Right lung (tissue), 5 donors: Measurements from ENCODE around the gene NOB1. TPM values are rescaled to one million over a fixed set of nuclear protein-coding genes. Genes with fewer than 3 reads are reported as not detected.

Experiments
- DNase-seq, 2 donors: peaks; one replicate each; pipeline ENCODE4 v3.0.0-alpha.2; 2013
- polyA plus RNA-seq, 5 donors: library from polyadenylated mRNA; unstranded; fragments of 120-200 nt; gene quantifications; one replicate each; pipeline versions ENCODE4 v1.2.1 to v1.2.3, GENCODE V29; 2013; ENCODE audit warnings: inconsistent platforms in 1 of 5, low replicate concordance in 1 of 5; ENCODE audit not compliant: insufficient read length in 5 of 5, insufficient read depth in 1 of 5

The NOB1 gene
- polyA plus RNA-seq, 5 donors = 62.0 to 75.9 (median 66.2) TPM

DNA sequence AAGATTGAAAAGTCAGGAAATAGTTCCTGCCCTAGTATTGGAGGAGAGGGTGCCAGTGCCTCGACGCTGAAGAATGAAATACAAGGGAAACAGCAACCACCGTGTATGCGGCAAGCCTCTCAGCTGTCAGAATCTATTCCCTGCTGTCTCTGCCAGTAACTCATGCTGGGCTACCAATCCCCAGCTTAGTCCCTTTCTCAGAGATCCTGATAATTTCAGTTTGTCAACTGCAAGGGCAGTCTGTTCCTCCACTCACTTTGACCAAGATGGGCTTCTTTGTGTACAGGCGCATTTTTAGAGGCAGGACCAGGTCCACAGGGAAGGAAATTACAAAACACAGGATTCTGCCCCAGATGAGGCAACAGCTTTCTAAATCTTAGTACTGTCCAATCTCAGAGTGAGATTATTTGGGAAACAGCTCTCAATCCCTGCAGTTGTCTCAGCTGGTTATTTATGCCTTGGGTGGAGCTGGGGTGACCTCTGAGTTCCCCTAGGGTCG, 29.7 kb downstream of the NOB1 start:
- no peak for DNase-seq

DNA sequence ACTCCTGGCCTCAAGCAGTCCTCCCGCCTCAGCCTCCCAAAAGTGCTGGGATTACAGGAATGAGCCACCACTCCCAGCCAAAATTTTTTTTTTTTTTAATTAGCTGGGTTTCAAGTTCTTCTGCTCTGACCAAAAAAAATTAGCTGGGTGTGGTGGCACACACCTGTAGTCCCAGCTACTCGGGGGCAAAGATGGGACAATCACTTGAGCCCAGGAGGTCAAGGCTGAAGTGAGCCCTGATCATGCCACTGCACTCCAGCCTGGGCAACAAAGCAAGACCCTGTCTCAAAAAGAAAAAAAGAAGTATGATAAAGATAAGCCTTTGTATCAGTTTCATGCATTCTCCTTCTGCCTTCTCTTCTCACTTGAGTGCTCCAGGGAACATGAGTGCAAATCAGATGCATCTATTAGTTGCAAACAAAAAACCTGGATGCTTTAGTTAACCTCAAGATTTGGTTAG, 30.3 kb downstream of the NOB1 start:
- no peak for DNase-seq

DNA sequence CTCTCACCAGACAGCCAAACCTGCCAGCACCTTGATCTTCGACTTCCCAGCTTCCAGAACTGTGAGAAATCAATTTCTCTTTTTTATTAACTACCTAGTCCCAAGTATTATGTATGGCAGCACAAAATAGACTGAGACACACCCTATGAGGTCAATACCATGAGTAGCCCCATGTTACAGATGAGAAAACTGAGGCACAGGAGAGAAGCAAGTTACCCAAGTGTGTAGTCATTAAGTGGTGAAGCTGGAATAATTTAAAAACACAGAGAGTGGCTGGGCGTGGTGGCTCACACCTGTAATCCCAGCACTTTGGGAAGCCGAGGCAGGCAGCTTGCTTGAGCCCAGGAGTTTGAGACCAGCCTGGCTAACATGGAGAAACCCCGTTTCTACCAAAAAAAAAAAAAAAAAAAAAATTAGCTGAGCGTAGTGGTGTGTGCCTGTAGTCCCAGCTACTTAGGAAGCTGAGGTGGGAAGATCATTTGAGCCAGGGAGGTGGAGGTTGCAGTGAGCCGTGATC, 33.2 kb downstream of the NOB1 start:
- DNase-seq = no peak

DNA sequence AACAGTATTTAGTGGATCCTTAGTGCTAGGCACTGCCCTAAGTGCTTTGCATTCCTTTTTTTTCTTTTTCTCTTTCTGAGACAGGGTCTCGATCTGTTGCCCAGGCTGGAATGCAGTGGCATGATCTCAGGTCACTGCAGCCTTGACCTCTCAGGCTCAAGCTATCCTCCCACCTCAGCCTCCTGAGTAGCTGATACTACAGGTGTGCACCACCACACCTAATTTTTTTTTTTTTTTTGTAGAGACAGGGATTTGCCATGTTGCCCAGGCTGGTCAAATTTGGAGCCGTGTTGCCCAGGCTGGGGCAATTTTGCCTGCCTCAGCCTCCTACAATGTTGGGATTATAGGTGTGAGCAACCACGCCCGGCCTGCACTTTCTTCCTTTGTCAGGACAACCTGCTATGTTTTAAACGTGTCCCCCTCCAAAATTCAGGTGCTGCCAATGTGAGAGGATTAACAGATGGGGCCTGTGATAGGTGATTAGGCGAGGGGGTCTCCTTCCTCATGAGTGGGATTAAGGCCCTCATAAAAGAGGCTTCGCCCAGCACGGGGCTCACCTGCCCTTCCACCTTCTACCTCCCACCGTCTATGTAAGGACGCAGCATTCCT, 33.8 kb downstream of the NOB1 start:
- no peak for DNase-seq

DNA sequence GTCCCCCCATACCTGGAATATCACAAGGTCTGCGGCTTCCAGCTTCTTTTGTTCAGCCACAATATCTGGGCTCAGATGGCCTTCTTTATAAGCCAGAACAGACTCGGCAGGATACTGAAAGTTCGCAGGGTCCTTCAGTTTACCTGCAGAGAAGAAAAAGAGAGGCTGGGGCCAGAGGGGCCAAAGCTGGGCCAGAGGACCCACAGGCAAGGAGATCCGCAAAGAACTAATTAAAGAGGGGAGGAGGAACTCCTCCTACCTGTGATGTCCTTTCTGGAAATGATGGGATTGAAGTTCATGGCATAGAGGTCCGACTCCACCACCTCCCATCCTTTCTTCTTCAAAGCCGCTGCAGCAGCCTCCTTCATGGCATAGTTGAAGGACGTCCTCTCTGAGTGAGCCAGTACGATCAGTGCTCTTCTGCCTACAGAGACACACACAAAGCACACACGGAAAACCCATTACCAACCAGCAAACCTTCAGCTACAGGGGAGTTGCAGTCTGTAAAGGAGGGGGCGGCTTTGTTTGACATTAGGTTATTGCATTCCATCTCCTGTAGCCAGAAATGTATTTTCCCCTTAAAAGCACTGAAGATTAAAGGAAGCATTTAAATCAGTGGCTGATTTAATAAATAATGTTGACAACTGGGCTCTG, 36.5 kb downstream of the NOB1 start:
- no peak for DNase-seq

DNA sequence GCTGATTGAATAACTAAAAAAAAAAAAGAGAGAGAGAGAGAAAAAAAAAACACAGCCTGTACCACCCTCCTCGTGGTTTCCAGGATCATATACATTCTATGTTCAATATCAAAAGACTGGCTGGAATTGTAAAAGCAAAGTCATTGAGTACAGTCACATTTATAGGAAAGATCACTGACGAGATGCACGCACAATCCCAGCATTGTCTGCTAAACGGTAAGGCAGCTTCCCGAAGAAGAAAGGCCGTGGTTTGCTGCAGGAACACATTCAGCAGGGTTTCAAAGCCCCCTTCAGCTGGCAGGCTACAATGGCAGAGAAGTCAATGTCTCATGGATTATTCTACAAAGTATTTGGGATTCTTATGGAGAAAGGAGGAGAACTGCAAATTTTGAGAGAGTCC, 37.7 kb downstream of the NOB1 start:
- DNase-seq = no peak

DNA sequence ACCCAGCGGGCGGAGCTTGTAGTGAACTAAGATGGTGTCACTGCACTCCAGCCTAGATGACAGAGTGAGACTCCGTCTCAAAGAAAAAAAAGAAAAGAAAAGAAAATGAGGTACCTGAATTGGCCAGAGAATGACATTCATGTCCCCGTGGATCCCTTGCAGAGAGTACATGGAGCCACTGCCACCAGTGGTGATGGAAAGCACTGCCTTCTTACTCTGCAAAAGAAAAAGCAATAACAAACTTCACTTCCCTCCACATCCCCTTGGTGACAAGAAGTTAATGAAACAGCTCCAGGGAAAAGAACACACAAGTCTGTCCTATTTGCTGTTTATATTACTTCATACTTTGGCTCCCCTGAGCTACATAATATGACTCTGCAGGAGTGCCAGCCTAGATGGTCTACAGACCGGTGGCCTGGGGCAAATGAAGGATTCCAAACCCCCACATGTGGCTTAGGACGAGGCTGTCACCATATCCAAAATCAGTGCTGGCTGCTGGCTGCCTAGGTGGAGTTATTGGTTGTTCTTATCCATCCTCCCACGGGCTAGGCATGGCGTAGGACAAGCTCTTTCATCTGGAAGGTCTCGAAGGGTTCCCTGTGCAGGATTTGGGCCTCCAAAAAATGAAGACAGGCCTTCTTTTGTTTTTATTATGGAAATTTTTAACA, 41.7 kb downstream of the NOB1 start:
- no peak for DNase-seq

DNA sequence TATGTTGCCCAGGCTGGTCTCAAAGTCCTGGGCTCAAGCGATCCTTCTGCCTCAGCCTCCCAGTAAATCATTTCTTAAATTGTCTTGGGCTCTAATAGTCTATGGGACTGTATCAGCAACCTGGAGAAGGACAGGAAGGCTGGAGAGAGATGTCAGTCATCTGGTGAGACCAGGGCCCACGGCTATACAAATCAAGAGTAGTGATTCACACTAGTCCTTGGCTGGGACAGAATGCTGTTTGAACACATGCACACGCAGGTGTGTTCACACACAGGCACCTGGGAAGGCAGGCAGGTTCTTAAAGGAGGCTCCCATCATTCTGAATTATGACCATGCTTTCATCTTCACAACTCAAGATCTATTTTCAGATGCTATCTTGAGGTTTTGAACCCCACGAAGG, 42.4 kb downstream of the NOB1 start:
- DNase-seq = no peak

DNA sequence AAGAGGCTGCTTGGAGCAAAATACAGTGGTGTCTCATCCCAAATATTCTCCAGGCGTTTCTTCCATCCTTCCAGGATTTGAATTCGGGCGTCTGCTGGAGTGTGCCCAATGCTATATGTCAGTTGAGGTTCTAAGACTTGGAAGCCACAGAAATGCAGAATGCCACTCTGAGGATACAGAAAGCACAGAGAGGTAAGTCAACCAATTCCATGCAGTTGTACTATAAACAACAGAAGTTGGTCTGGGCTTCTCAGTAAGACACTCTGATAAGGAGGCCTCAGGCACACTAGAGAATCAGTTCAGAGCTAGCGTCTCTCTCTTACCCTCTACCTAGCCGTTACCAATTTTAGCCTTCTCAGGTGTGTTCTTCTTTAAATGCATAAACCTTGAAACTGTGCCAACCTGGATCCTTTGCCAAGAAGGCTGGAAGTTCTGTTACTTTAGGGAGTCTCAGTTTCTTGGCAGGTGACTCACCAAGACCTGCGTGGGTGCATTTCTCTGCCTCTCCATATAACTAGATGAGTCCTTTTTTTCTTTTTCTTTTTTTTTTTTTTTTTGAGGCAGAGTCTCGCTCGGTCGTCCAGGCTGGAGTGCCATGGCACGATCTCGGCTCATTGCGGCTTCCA, 43.5 kb downstream of the NOB1 start:
- DNase-seq = no peak

DNA sequence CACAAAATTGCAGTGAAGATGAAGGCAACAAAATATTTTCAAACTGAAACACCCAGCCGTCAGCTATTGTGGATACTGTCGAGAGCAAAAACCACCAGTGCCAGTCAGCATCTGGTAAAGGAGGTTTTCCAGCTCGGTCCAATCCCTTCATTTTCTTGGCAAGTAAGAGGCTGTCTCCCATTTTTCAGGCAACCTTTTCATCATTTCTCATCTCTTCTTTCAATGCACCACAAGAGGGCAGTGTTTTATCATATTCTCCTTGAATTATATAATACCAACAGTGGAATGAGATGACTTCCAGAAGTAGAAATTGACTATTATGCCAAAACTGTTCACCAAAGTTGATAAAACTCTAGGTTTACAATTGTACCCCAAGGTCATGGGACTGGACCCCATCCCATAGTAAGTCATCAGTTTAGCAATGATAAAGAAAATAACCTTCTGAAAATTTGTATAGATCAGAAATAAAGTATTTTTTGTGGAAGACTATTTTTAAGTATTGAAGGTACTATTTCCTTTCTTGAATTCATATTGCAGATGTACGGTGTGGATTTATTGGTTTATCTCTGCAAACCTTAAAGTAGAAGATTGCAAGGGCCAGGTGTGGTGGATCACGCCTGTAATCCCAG, 45.2 kb downstream of the NOB1 start:
- peak; percentile 40 to 42 for DNase-seq

DNA sequence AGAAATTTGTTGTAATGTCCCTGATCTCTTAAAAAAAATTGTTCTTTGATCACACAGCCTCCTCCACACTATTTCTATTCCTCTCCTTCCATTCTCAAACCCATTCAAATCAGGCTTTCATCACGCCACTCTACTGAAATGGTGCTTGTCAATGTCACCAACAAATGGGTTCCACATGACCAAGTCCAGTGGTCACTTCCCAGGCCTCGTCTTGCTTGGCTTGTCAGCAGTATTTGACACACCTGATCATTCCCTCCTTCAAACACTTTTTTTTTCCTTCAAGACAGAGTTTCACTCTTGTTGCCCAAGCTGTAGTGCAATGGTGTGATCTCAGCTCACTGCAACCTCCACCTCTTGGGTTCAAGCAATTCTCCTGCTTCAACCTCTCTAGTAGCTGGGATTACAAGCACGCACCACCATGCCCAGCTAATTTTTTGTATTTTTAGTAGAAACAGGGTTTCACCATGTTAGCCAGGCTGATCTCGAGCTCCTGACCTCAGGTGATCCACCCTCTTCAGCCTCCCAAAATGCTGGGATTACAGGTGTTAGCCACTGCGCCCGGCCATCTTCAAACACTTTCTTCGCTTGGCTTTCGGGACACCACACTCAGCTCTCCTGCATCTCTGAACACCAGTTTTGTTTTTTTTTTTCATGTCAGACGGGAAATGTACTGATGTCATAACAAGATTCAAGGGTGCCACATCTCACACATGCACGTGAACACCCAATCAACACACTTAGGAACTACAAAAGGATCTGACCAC, 46.6 kb downstream of the NOB1 start:
- no peak for DNase-seq

DNA sequence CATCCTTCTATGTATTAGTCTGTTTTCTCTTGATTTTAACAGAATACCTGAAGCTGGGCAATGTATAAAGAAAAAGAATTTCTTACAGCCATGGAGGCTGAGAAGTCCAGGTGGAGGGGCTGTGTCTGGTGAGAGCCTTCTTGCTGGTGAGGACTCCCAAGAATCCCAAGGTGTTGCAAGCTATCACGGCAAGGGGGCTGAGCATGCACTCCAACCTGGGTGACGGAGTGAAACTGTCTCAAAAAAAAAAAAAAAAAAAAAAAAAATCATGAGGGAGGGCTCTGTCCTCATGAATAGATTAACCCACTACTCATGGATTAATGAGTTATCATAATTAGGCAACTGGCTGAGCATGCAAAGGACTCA, 47.8 kb downstream of the NOB1 start:
- DNase-seq = no peak

DNA sequence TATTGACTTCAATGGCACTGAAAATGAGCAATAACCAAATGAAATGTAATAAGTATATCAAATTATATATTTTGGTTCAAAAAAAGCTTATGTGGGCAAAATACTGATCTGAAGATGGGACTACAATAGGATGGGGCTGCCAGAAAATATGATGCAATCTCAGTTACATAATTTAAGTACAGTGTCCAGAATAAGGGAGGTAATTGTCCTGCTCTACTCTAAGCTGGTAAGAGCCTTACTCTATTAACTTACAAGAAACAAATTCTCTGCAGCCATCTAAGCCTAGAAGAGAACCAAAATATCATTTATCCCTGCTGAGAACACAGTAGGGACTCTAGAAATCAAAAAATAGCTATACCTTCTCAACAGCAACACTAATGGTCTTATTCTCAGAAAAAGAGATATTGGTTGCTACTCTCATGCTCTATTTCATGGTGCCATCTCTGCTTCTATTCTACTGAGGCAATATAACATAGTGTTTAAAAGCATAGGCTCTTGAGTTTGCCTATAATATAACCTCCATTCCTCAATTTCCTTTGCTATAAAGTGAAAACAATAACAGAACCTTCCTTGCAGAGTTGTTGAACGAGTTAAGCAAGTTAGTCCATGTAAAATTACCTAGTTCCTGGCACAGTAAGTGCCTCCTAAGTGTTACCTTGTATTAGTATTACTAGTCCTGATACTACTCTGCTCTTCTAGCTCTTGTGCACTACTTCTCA, 48.3 kb downstream of the NOB1 start:
- DNase-seq = peak in 1 of 2 donors; percentile 19

DNA sequence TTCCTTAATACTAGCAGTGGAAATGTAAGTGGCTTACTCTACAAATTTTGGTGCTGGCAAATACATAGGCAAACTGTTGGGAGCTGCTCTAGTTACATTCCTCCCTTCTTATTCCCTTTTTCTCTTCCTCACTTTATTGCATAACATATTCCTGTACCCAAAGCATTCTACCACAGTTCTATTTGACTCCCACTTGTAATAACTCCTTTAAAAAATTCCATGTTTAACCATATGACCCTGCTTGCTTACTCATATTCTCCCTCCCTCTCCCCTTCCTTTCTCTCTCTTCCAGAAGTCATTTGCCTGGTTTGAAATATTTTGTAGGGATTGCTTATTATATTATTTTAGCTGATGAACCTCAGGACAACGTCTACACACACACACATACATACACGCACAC, 51.1 kb downstream of the NOB1 start:
- no peak for DNase-seq

DNA sequence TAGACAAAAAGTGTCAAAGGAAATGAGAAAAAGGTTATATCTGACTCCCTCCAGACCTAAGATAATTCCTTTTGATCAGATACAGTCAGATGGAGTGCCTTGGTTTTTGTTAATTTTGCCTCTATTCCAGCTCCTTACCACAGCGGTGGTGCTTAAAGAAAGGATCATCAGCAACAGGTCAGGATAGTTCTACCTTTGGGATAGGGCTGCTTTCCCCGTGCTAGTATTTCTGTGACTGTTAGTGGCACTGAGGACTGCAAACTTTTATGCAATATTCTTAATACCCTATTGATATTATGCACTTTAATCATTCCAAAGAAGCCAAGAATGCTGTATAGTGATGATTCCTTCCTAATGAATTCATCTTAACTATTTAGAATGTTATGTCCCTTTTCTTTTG, 52.9 kb downstream of the NOB1 start:
- DNase-seq = no peak

DNA sequence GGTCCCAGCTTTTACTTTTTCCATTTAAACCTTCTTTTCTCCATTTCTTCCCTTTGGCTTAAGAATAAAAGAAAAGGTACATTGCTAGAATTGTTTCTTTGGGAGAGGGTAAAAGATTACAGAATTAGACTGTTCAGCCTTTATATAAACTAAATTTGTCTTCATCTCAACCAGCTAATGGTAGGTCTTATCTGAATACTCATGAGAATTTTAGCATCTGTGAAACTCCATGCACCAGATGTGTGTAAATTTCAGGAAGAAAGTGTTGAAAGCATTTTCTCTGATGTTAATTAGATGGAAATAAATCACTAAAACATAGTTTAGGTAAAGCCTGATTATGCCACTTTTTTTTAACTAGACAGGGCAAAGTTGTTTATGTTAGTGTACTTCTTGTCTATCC, 53.3 kb downstream of the NOB1 start:
- DNase-seq = no peak

DNA sequence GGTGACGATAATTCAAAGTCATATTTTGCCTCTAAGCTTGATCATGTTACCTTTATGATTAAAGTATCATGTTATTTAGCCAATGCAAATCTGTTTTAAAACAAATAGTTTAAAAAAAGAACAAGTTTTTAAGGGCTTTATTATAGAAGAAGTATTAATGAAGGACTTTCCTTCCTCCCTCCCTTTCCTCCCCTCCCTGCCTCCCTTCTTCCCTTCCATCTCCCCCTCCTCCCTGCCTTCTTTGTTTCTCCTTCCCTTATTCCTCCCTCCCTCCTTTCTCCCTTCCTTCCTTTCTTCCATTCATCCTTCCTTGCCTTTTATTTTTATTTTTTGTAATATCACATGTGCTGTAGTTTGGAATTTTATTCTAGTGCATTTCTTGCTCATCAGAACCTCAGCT, 54.8 kb downstream of the NOB1 start:
- DNase-seq = no peak

DNA sequence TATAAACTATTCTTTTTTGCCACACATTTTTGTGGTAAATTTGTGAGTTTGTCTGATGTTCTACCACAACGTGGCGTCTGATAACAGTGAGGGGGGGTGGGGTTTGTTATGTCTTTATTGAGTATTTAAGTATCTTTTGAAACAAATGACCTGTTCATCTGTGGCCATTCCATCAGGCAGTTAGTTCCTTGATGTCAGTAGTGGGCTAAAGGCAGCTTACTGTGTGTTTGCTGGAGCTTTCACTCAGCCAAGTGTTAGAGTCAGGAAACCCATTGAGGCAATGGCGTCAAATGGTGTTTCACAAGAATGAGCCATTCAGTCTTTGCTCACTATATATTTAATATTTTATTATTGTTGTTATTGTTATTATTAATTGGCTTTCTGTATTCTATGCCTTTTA, 56.3 kb downstream of the NOB1 start:
- DNase-seq = no peak

DNA sequence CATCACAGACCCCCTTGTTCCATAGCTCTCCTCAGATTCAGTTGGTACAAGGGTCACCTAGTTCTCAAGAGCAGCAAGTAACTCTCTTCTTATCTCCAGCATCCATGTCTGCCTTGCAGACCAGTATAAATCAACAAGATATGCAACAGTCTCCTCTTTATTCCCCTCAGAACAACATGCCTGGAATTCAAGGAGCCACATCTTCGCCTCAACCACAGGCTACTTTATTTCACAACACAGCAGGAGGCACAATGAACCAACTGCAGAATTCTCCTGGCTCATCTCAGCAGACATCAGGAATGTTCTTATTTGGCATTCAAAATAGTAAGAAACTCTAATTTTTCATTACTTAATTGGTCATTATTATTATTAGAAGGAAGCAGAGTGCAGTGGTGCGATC, 60.8 kb downstream of the NOB1 start:
- no peak for DNase-seq
